PC-3 (cell line): Measurements from ENCODE around the gene KCNJ9. TPM values are rescaled to one million over a fixed set of nuclear protein-coding genes. Genes with fewer than 3 reads are reported as not detected.

Experiments used
- ATAC-seq: fragments of 200-7000 bp; cut with Tn5 transposase; 2 replicates; pipeline ENCODE4 v1.9.1; 2020; ENCODE audit warnings: mild to moderate bottlenecking, moderate library complexity
- BruUV-seq: library from RNA; stranded (reverse); fragments of 400-500 nt; replicated peaks from 2 replicates; lab custom pipeline; 2021; lab: Mats Ljungman, UMichigan
- CTCF ChIA-PET: fragments of 300-600 bp; sonication (Branson Sonifier 250); formaldehyde crosslinking; loops from one replicate; lab custom pipeline; 2022; ENCODE audit warnings: antibody characterized with exemption; lab: Charles Lee
- POLR2A ChIA-PET: fragments of 300-600 bp; sonication (Branson Sonifier 250); formaldehyde crosslinking; loops from one replicate; lab custom pipeline; 2022; ENCODE audit warnings: antibody characterized with exemption; ENCODE audit not compliant: unreplicated experiment; lab: Charles Lee
- DNase-seq: peaks from one replicate; pipeline ENCODE4 v3.0.0-alpha.2; 2015
- H2AFZ ChIP-seq: fragments of 300-600 bp; sonication (generic); 2 replicates; pipeline ENCODE4 v1.6.0; 2016; ENCODE audit warnings: antibody characterized with exemption, low read length
- H3F3A ChIP-seq: fragments of 300-600 bp; sonication (generic); one replicate; pipeline ENCODE4 v1.6.0; 2017; ENCODE audit warnings: antibody characterized with exemption, low read length, control low read depth, mild to moderate bottlenecking; ENCODE audit not compliant: unreplicated experiment
- H3K27ac ChIP-seq: fragments of 300-600 bp; sonication (generic); 2 replicates; pipeline ENCODE4 v1.5.1; 2016; ENCODE audit warnings: mild to moderate bottlenecking, low read length
- H3K27me3 ChIP-seq: fragments of 300-600 bp; sonication (generic); 2 replicates; pipeline ENCODE4 v1.6.1; 2016; ENCODE audit warnings: low read length, mixed read lengths
- H3K36me3 ChIP-seq: fragments of 300-600 bp; sonication (generic); 2 replicates; pipeline ENCODE4 v1.6.1; 2016; ENCODE audit warnings: low read depth, mixed run types, low read length, mixed read lengths
- H3K4me1 ChIP-seq: fragments of 300-600 bp; sonication (generic); 2 replicates; pipeline ENCODE4 v1.5.1; 2016; ENCODE audit warnings: low read length; ENCODE audit not compliant: insufficient read depth
- H3K4me2 ChIP-seq: fragments of 300-600 bp; sonication (generic); 2 replicates; pipeline ENCODE4 v1.6.0; 2016; ENCODE audit warnings: low read length
- H3K4me3 ChIP-seq: fragments of 300-600 bp; sonication (generic); 2 replicates; pipeline ENCODE4 v1.5.1; 2016; ENCODE audit warnings: mild to moderate bottlenecking, low read length, mixed read lengths
- H3K79me2 ChIP-seq: fragments of 300-600 bp; sonication (generic); 2 replicates; pipeline ENCODE4 v1.6.1; 2017; ENCODE audit warnings: low read length, mixed read lengths
- H3K9ac ChIP-seq: fragments of 300-600 bp; sonication (generic); 2 replicates; pipeline ENCODE4 v1.6.0; 2016; ENCODE audit warnings: mild to moderate bottlenecking, low read length
- H3K9me2 ChIP-seq: fragments of 300-600 bp; sonication (generic); replicated peaks from 2 replicates; pipeline ENCODE4 v1.6.1; 2016; ENCODE audit warnings: mixed run types, low read length, mixed read lengths
- H3K9me3 ChIP-seq: fragments of 300-600 bp; sonication (generic); 2 replicates; pipeline ENCODE4 v1.6.1; 2016; ENCODE audit warnings: low read length, mixed read lengths
- H4K20me1 ChIP-seq: fragments of 300-600 bp; sonication (generic); 2 replicates; pipeline ENCODE4 v1.6.1; 2016; ENCODE audit warnings: low read length, mixed read lengths
- EZH2 ChIP-seq: fragments of 300-600 bp; sonication (generic); IDR thresholded peaks from one replicate; pipeline ENCODE4 v1.6.1; 2017; ENCODE audit warnings: antibody characterized with exemption, mild to moderate bottlenecking, low read length; ENCODE audit not compliant: unreplicated experiment
- EZH2phosphoT487 ChIP-seq: fragments of 300-600 bp; sonication (generic); IDR thresholded peaks from 2 replicates; pipeline ENCODE4 v1.6.1; 2018; ENCODE audit warnings: mild to moderate bottlenecking, antibody characterized with exemption, low read length, borderline replicate concordance
- intact Hi-C: fragments of 100-400 bp; cut with micrococcal nuclease; formaldehyde crosslinking; loops from 2 replicates; pipeline ENCODE4 v1.9.0; 2023
- total RNA-seq: library from RNA; depleted of rRNA; stranded (reverse); fragments of >200 nt; gene quantifications from 2 replicates; pipeline ENCODE4 v1.2.3, GENCODE V29; 2014
- TF ChIP-seq, protein P1 (sequence below): fragments of 300-600 bp; sonication (generic); conservative IDR thresholded peaks from 2 replicates; pipeline ENCODE4 v1.5.1; 2017; ENCODE audit warnings: antibody characterized with exemption, low read depth, mild to moderate bottlenecking, low read length

Gene KCNJ9
- total RNA-seq, 1 experiment from 2014 or later: not detected

- Histone ChIP-seq H3K4me1 (peaks cover 31% of the 10 kb centered on the region), H3K27me3 (no peaks in the 10 kb centered on the region), H3K27ac (no peak overlapping the region), H3K9me2 (no peaks in the 10 kb centered on the region), H3K79me2 (0 out of 2 replicates have a peak, but pooled peaks cover 7% of the 10 kb centered on the region), H3K4me2 (peak overlapping the region; percentile 99; the same call in 1 of the 2 replicates), H3K9me3 (no peaks in the 10 kb centered on the region), H2AFZ (no peak overlapping the region; the same call in 1 of the 2 replicates), H4K20me1 (no peaks in the 10 kb centered on the region), H3F3A (no peaks in the 10 kb centered on the region), H3K36me3 (no peaks in the 10 kb centered on the region), H3K9ac (no peak overlapping the region), H3K4me3 (no peak overlapping the region)
- ATAC-seq (no peak), DNase-seq (no peak)
- TF ChIP-seq EZH2 (no peak), EZH2phosphoT487 (no peak)
- TF ChIP-seq, protein P1, sequence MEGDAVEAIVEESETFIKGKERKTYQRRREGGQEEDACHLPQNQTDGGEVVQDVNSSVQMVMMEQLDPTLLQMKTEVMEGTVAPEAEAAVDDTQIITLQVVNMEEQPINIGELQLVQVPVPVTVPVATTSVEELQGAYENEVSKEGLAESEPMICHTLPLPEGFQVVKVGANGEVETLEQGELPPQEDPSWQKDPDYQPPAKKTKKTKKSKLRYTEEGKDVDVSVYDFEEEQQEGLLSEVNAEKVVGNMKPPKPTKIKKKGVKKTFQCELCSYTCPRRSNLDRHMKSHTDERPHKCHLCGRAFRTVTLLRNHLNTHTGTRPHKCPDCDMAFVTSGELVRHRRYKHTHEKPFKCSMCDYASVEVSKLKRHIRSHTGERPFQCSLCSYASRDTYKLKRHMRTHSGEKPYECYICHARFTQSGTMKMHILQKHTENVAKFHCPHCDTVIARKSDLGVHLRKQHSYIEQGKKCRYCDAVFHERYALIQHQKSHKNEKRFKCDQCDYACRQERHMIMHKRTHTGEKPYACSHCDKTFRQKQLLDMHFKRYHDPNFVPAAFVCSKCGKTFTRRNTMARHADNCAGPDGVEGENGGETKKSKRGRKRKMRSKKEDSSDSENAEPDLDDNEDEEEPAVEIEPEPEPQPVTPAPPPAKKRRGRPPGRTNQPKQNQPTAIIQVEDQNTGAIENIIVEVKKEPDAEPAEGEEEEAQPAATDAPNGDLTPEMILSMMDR: no peak
- no TSS peak for BruUV-seq
- ChIA-PET CTCF (interaction anchor here (0.5 to 2.3 kb wide), 7 partner anchors 49 to 192 kb away, joined by 3 to 26 read pairs (median 7); no protein-coding TSS in a partner anchor), POLR2A (no interaction called here)
- intact Hi-C loops: loop anchor here (1.0 to 2.0 kb wide), 2 partner anchors 60 to 185 kb away; partner anchors contain the start of gene PEX19
These were observed 18.5 kb downstream of the KCNJ9 start for GRCh38 chr1:160099716-160100375.

DNA sequence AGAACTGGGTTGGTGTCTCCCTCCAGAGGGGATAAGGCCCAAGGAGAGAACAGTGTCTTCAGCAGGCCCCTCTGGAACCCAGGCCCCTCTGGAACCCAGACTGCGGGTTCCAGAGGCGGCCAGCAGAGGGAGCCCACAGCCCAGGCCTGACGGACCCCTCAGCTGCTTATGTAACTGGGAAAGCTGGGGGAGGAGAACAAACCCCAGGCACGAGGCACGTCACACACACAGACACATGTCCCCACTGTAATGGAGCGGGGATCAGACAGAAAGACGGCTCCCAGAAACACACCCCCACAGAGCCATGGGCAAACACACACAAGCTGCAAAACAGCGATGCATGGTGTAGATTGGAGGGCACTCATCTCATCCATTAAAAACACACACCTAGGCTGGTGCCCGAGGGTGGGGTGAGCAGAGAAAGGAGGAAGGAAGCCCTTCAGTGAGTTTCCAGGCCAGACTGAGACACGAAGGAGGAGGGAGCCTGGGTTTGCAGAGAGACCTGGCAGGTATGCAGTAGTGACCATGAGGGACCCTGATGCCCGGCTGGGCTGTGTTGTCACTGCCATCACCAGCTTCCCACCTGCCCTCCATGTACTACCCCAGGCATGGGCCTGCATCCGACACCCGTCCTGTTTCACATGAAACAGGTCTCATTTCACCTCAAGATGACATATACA lies 19.8 kb downstream of the KCNJ9 start:
- no peaks in the 10 kb centered on the region for H3K9me3 ChIP-seq
- no peaks in the 10 kb centered on the region for H3K27me3 ChIP-seq
- CTCF ChIA-PET: interaction anchor here (0.5 to 3.5 kb wide), 9 partner anchors 79 to 273 kb away, joined by 3 to 26 read pairs (median 5); partner anchors contain the start of gene DCAF8
- intact Hi-C loops: loop anchor here (1.0 kb wide), 5 partner anchors 62 to 275 kb away; no protein-coding TSS in a partner anchor
- POLR2A ChIA-PET: interaction anchor here (0.6 kb wide), 1 partner anchor 110 kb away, joined by 3 read pairs; no protein-coding TSS in a partner anchor
- no peak for TF ChIP-seq EZH2
- TF ChIP-seq, protein P1: peak; percentile 99
- peak overlapping the region; percentile 21; the same call in 1 of the 2 replicates for H3K4me3 ChIP-seq
- 0 out of 2 replicates have a peak, but pooled peaks cover 7% of the 10 kb centered on the region for H3K79me2 ChIP-seq
- peaks cover 30% of the 10 kb centered on the region for H3K4me1 ChIP-seq
- no peaks in the 10 kb centered on the region for H3F3A ChIP-seq
- ATAC-seq: peak; percentile 20
- no TSS peak for BruUV-seq
- peak; percentile 85 for DNase-seq
- H3K4me2 ChIP-seq: peak overlapping the region; percentile 61
- no peak overlapping the region for H3K27ac ChIP-seq
- H3K36me3 ChIP-seq: no peaks in the 10 kb centered on the region
- peak overlapping the region; percentile 44 for H3K9ac ChIP-seq
- no peaks in the 10 kb centered on the region for H3K9me2 ChIP-seq
- H4K20me1 ChIP-seq: no peaks in the 10 kb centered on the region
- H2AFZ ChIP-seq: peak overlapping the region; percentile 88
